MM.1S (cell line): ENCODE measurements around the gene ADAR.

ENCODE experiments used
- DNase-seq: peaks from one replicate; pipeline ENCODE4 v3.0.0-alpha.2; 2015
- H2AFZ ChIP-seq: fragments of 300-600 bp; sonication (generic); 2 replicates; pipeline ENCODE4 v1.6.0; 2016; ENCODE audit warnings: antibody characterized with exemption, low read length
- H3F3A ChIP-seq: fragments of 300-600 bp; sonication (generic); 2 replicates; pipeline ENCODE4 v1.6.1; 2016; ENCODE audit warnings: mild to moderate bottlenecking, antibody characterized with exemption, low read length, moderate library complexity, mixed read lengths; ENCODE audit not compliant: insufficient read depth
- H3K27ac ChIP-seq: fragments of 300-600 bp; sonication (generic); 2 replicates; pipeline ENCODE4 v1.5.1; 2016; ENCODE audit warnings: mild to moderate bottlenecking, low read length
- H3K27me3 ChIP-seq: fragments of 300-600 bp; sonication (generic); replicated peaks from 2 replicates; pipeline ENCODE4 v1.6.0; 2016; ENCODE audit warnings: low read length; ENCODE audit not compliant: insufficient read depth
- H3K36me3 ChIP-seq: fragments of 300-600 bp; sonication (generic); replicated peaks from 2 replicates; pipeline ENCODE4 v1.6.1; 2016; ENCODE audit warnings: mild to moderate bottlenecking, low read length, mixed read lengths; ENCODE audit not compliant: insufficient read depth
- H3K4me1 ChIP-seq: fragments of 300-600 bp; sonication (generic); 2 replicates; pipeline ENCODE4 v1.6.1; 2016; ENCODE audit warnings: low read length, mixed read lengths
- H3K4me2 ChIP-seq: fragments of 300-600 bp; sonication (generic); 2 replicates; pipeline ENCODE4 v1.6.0; 2016; ENCODE audit warnings: low read depth, low read length
- H3K4me3 ChIP-seq: fragments of 300-600 bp; sonication (generic); 2 replicates; pipeline ENCODE4 v1.5.1; 2016; ENCODE audit warnings: low read length, mixed read lengths
- H3K79me2 ChIP-seq: fragments of 300-600 bp; sonication (generic); 2 replicates; pipeline ENCODE4 v1.6.1; 2016; ENCODE audit warnings: mixed run types, low read length, mixed read lengths
- H3K9ac ChIP-seq: fragments of 300-600 bp; sonication (generic); 2 replicates; pipeline ENCODE4 v1.6.1; 2016; ENCODE audit warnings: low read length, mixed read lengths
- H3K9me2 ChIP-seq: fragments of 300-600 bp; sonication (generic); replicated peaks from 2 replicates; pipeline ENCODE4 v1.6.1; 2016; ENCODE audit warnings: mild to moderate bottlenecking, low read length, mixed read lengths; ENCODE audit not compliant: insufficient read depth
- H3K9me3 ChIP-seq: fragments of 300-600 bp; sonication (generic); replicated peaks from 2 replicates; pipeline ENCODE4 v1.6.1; 2016; ENCODE audit warnings: mild to moderate bottlenecking, low read length, mixed read lengths; ENCODE audit not compliant: insufficient read depth
- H4K20me1 ChIP-seq: fragments of 300-600 bp; sonication (generic); 2 replicates; pipeline ENCODE4 v1.6.1; 2016; ENCODE audit warnings: mild to moderate bottlenecking, low read length, moderate library complexity, mixed read lengths; ENCODE audit not compliant: insufficient read depth
- CTCF ChIP-seq: fragments of 300-600 bp; sonication (generic); IDR thresholded peaks from 2 replicates; pipeline ENCODE4 v1.5.1; 2016; ENCODE audit warnings: antibody characterized with exemption, low read length, mixed read lengths
- EZH2 ChIP-seq: fragments of 300-600 bp; sonication (generic); optimal IDR thresholded peaks from 2 replicates; pipeline ENCODE3; 2017; ENCODE audit warnings: low read depth, mild to moderate bottlenecking, antibody characterized with exemption, low read length, mixed read lengths
- EZH2phosphoT487 ChIP-seq: fragments of 300-600 bp; sonication (generic); IDR thresholded peaks from 2 replicates; pipeline ENCODE4 v1.6.1; 2018; ENCODE audit warnings: antibody characterized with exemption, low read length

ADAR gene

GRCh38 chr1:154539486-154540483 is 68.2 kb downstream of the ADAR start:
- DNase-seq: no peak
- TF ChIP-seq CTCF (no peak), EZH2phosphoT487 (no peak), EZH2 (no peak)
- Histone ChIP-seq H3K27me3 (no peaks in the 10 kb centered on the region), H2AFZ (no peak overlapping the region), H3K9me3 (no peaks in the 10 kb centered on the region), H3K4me2 (no peak overlapping the region), H4K20me1 (no peaks in the 10 kb centered on the region), H3K27ac (no peak overlapping the region), H3K79me2 (no peaks in the 10 kb centered on the region), H3K4me3 (no peak overlapping the region), H3K9ac (no peak overlapping the region), H3K9me2 (no peaks in the 10 kb centered on the region), H3K4me1 (no peaks in the 10 kb centered on the region), H3F3A (no peaks in the 10 kb centered on the region), H3K36me3 (no peaks in the 10 kb centered on the region)

GRCh38 chr1:154536570-154536969 is 71.4 kb downstream of the ADAR start:
- H3K9ac ChIP-seq: no peak overlapping the region
- no peaks in the 10 kb centered on the region for H3K4me1 ChIP-seq
- no peaks in the 10 kb centered on the region for H3F3A ChIP-seq
- H3K27me3 ChIP-seq: no peaks in the 10 kb centered on the region
- H3K79me2 ChIP-seq: no peaks in the 10 kb centered on the region
- no peak overlapping the region for H3K27ac ChIP-seq
- H3K9me3 ChIP-seq: no peaks in the 10 kb centered on the region
- H4K20me1 ChIP-seq: no peaks in the 10 kb centered on the region
- H2AFZ ChIP-seq: no peak overlapping the region
- no peaks in the 10 kb centered on the region for H3K9me2 ChIP-seq
- TF ChIP-seq EZH2 (no peak), CTCF (no peak), EZH2phosphoT487 (no peak)
- no peaks in the 10 kb centered on the region for H3K36me3 ChIP-seq
- H3K4me2 ChIP-seq: no peak overlapping the region
- DNase-seq: no peak
- no peak overlapping the region for H3K4me3 ChIP-seq

GRCh38 chr1:154533952-154534844 is 73.8 kb downstream of the ADAR start:
- Histone ChIP-seq H3K9me3 (no peaks in the 10 kb centered on the region), H2AFZ (no peak overlapping the region), H3K36me3 (no peaks in the 10 kb centered on the region), H3K4me3 (no peak overlapping the region), H3K27ac (no peak overlapping the region), H3K4me2 (no peak overlapping the region), H3K4me1 (no peaks in the 10 kb centered on the region), H3K79me2 (no peaks in the 10 kb centered on the region), H3F3A (no peaks in the 10 kb centered on the region), H3K9ac (no peak overlapping the region), H3K9me2 (no peaks in the 10 kb centered on the region), H3K27me3 (no peaks in the 10 kb centered on the region), H4K20me1 (no peaks in the 10 kb centered on the region)
- TF ChIP-seq CTCF: peak; percentile 79
- TF ChIP-seq EZH2phosphoT487: no peak
- DNase-seq: peak; percentile 75
